Astrocyte of the hippocampus (primary cell): Measurements from ENCODE around the gene TNNC2.
"Not testable (repeated sequence)": the region's sequence is repeated elsewhere in the genome, so short reads cannot be mapped to it uniquely, and the experiment has no call there.

ENCODE experiments used
- DNase-seq: peaks from one replicate; pipeline ENCODE4 v3.0.0; 2011; ENCODE audit warnings: low read depth, low spot score

TNNC2 gene

GRCh38 chr20:45848969-45849582 lies 22.0 kb upstream of the TNNC2 start:
- DNase-seq, result no peak

GRCh38 chr20:45848421-45848820 lies 21.3 kb upstream of the TNNC2 start:
- DNase-seq, result no peak

DNA sequence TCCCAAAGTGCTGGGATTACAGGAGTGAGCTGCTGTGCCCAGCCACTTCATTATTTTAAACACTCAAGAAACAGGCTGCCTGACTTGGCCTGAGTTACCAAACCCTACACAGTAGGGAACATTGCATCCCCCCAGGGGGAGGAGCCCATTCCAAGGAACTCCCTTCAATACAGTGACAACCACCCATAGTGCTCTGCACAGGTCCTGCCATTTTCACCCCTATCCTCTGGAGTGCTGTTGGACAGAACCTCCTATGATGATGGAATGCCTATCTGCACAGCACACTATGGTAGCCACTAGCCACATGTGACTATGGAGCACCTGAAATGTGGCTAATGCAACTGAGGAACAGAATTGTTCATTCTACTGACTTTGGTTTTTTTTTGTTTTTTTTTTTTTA lies 18.3 kb upstream of the TNNC2 start:
- no peak for DNase-seq

- no peak for DNase-seq
Observed at GRCh38 chr20:45843506-45843905, 16.4 kb upstream of the TNNC2 start.

- no peak for DNase-seq
Observed at GRCh38 chr20:45842169-45842812, 15.2 kb upstream of the TNNC2 start.

- DNase-seq, result no peak
Observed at GRCh38 chr20:45841407-45842129, 14.5 kb upstream of the TNNC2 start.

DNA sequence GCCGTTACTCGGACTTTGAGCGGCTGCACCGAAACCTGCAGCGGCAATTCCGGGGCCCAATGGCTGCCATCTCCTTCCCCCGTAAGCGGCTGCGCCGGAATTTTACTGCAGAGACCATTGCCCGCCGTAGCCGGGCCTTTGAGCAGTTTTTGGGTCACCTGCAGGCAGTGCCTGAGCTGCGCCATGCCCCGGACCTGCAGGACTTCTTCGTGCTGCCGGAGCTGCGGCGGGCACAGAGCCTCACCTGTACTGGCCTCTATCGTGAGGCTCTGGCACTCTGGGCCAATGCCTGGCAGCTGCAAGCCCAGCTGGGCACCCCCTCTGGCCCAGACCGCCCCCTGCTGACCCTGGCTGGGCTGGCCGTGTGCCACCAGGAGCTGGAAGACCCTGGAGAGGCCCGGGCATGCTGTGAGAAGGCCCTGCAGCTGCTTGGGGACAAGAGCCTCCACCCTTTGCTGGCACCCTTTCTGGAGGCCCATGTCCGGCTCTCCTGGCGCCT lies 13.6 kb upstream of the TNNC2 start:
- DNase-seq, result no peak

GRCh38 chr20:45836841-45837240 lies 9.7 kb upstream of the TNNC2 start:
- DNase-seq, result no peak

GRCh38 chr20:45835825-45836224 lies 8.7 kb upstream of the TNNC2 start:
- peak; percentile 28 for DNase-seq

- DNase-seq, result no peak
Observed at GRCh38 chr20:45835329-45835765, 8.2 kb upstream of the TNNC2 start.

- no peak for DNase-seq
Observed at GRCh38 chr20:45834797-45835161, 7.7 kb upstream of the TNNC2 start.

DNA sequence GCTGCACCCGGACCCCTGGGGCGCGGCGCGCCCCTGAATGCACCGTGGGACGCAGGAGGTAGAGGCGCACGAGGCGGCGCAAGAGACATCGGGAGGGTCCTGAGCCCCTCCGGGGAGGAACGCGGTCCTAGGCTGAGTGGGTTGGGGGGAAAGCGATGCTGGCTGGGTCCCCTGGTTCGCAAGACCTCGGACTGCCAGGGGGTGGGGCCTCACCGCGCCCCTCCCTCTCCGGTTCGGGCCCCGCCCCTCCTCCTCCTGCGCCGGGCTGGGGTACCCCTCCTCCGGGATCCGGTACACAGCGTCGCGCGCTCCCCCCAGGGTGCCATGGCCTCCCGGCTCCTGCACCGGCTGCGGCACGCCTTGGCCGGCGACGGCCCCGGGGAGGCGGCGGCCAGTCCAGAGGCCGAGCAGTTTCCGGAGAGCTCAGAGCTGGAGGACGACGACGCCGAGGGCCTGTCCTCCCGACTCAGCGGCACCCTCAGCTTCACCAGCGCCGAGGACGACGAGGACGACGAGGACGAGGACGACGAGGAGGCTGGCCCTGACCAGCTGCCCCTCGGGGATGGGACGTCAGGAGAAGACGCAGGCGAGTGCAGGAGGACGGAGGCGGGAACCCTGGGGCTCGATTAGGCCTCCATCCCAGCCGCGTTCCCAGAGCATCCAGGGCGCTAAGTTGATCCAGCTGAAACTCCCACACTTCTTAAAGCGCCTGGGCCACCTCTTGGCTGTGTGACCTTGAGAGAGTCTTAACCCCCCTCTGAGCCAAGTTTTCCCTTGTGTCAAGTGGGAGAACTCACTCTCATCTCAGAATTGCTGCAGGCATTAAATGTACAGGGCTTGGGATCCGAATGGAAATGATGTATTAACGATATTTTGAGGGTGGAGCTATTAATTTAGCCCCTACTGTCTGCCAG lies 7.0 kb upstream of the TNNC2 start:
- peak; percentile 86 for DNase-seq

- peak; percentile 95 for DNase-seq
Observed at GRCh38 chr20:45833030-45833882, 6.1 kb upstream of the TNNC2 start, which contains the start of gene SNX21. Gene SNX21 (plus strand): TSS chr20:45833799. CDS start chr20:45833920, 121 bp downstream.

GRCh38 chr20:45832619-45833018 lies 5.5 kb upstream of the TNNC2 start:
- DNase-seq, result no peak

DNA sequence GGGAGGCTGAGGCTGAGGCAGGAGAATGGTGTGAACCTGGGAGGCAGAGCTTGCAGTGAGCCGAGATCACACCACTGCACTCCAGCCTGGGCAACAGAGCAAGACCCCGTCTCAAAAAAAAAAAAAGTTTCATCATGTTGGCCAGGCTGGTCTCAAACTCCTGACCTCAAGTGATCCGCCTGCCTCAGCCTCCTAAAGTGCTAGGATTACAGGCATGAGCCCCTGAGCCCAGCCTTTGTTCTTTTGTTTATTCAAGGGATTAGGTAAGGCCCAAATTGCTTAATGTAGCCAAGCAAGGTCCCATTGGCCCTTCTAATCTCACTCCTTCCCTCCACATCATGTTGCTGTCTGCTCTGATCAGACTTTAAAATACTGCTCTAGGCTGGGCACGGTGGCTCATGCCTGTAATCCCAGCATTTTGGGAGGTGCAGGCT lies 2.6 kb upstream of the TNNC2 start:
- DNase-seq, result not testable (repeated sequence)

- DNase-seq, result peak; percentile 29
Observed at GRCh38 chr20:45828589-45828988, 1.5 kb upstream of the TNNC2 start.

- no peak for DNase-seq
Observed at GRCh38 chr20:45827712-45828111, 600 bp upstream of the TNNC2 start.

DNA sequence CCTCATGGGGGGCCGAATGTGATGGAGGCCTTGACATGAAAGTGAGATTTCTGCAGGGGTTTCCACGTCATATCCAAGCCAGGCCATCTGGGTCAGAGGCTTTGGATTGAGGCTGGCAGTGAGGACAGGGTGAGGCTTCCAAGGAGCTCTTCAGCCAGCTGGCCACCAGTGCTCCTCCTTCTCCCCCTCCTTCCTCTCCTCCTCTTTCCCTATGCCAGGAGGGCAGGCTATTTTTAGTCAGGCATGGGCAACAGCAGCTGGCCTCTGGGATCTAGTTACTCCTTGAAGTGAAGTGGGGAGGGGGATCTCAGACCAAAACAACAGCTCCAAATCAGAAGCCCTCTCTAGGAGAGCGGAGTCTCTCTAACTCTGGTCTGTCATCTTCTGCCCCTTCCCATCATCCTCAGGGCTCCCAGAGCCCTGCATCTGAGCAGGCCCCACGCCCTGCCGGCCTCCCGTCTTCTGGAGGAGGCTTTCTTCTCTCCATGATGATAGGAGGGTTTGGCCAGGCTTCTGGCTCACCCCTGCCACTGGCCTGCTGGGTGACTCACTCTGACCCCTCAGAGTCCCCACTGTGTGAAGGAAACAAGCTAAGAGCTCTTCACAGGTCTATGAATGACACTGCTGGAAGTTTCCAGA lies 612 bp downstream of the TNNC2 start:
- DNase-seq, result no peak

GRCh38 chr20:45823949-45824835 lies 2.9 kb downstream of the TNNC2 start:
- DNase-seq, result peak; percentile 53
